VCaP (cell line): ENCODE measurements around the gene KIFC1.
A peak's percentile ranks its signal among the peaks of the same experiment; 100 is the strongest.
"Not testable (repeated sequence)": the region's sequence is repeated elsewhere in the genome, so short reads cannot be mapped to it uniquely, and the experiment has no call there.

Experiments used
- H3K27ac ChIP-seq: fragments of 450-650 bp; 2 replicates; pipeline ENCODE4 v1.5.1; 2017
- CTCF ChIP-seq: fragments of 450-650 bp; conservative IDR thresholded peaks from 2 replicates; pipeline ENCODE4 v1.5.1; 2017; ENCODE audit warnings: mild to moderate bottlenecking, moderate library complexity

The KIFC1 gene

GRCh38 chr6:33359331-33359730 lies 32.3 kb upstream of the KIFC1 start:
- TF ChIP-seq CTCF: no peak
- H3K27ac ChIP-seq: no peak overlapping the region

DNA sequence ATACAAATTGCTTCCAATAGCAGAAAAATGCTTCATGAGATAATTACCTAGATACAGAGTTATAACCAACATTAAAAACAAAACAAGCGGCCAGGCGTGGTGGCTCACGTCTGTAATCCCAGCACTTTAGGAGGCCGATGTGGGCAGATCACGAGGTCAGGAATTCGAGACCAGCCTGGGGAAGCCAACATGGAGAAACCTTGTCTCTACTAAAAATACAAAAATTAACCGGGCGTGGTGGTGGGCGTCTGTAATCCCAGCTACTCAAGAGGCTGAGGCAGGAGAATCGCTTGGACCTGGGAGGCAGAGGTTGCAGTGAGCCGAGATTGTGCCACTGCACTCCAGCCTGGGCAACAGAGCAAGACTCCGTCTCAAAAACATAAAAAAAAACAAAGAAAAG lies 28.1 kb upstream of the KIFC1 start:
- H3K27ac ChIP-seq: not testable (repeated sequence)

DNA sequence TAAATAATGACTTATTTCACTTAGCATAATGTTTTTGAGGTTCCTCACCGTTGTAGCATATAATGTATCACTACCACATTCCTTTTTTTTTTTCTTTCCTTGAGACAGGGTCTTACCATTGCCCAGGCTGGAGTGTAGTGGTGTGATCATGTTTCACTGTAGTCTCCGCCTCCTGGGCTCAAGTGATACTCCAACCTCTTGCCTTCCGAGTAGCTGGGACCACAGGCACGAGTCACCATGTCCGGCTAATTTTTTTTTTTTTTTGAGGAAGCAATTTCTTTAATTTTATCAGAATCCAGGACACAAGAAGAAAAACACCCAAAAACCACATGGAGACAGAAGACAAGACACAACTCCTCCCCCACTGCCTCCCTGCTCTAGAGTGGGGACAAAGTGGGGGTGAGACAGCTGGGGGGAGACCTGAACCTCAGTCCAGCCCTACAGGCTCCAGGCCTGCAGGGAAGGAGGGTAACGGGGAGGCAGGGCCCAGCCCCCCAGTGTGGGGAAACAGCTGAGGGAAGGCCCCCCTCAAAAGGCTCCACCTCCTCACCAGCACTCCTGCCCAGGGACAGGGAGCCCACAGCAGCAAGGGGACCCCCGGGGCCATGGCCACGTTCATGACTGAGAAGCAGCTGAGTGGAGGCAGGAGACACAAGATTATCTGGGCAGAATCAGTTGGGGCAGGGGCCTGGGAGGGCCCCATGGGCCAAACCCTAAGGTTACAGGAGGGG lies 27.0 kb upstream of the KIFC1 start:
- H3K27ac ChIP-seq: not testable (repeated sequence)

GRCh38 chr6:33365206-33365971 lies 26.2 kb upstream of the KIFC1 start:
- H3K27ac ChIP-seq: not testable (repeated sequence)

DNA sequence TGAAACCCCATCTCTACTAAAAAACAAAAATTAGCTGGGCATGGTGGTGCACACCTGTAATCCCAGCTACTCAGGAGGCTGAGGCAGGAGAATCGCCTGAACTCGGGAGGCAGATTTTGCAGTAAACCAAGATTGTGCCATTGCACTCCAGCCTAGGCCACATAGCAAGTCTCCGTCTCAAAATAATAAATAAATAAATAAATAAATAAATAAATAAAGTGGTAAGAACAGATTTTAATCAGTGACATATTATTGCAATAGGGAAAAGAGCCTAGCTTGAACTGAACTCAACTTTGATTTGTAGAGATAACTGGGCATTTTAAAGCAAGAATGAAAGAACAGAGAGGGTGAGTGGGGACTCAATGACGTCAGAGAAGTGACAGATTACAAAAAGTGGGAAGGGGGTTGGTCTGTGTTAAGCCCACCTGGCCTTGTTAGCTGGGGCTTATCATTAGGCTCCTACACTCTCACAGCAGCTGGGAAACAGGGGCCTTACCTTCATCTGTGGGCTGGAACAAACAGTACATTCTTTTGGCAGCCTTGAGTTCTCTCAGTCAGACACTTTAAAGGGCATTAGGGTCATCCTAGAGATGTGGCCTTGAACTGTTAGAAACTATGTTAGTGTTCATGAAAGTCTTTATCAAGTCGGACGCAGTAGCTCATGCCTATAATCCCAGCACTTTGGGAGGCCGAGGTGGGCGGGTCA lies 24.5 kb upstream of the KIFC1 start:
- H3K27ac ChIP-seq: no peak overlapping the region
- TF ChIP-seq CTCF: no peak

DNA sequence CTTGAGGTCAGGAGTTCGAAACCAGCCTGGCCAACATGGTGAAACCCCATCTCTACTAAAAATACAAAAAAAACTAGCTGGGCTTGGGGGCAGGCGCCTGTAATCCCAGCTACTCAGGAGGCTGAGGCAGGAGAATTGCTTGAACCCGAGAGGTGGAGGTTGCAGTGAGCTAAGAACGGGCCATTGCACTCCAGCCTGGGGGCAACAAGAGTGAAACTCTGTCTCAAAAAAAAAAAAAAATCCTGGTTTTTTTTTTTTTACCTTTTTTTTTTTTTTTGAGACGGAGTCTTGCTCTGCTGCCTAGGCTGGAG lies 24.0 kb upstream of the KIFC1 start:
- H3K27ac ChIP-seq: not testable (repeated sequence)

DNA sequence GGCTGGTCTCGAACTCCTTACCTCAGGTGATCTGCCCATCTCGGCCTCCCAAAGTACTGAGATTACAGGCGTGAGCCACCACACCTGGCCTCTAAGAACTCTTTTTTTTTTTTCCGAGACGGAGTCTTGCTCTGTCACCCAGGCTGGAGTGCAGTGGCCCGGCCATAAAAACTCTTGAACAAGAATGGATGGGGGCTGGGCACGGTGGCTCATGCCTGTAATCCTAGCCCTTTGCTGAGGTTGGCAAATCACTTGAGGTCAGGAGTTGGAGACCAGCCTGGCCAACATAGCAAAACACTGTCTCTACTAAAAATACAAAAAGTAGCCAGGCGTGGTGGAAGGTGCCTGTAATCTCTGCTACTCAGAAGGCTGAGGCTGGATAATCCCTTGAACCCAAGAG lies 19.7 kb upstream of the KIFC1 start:
- peak overlapping the region; percentile 60; the same call in 1 of the 2 replicates for H3K27ac ChIP-seq

GRCh38 chr6:33372526-33373123 lies 19.0 kb upstream of the KIFC1 start:
- TF ChIP-seq CTCF: no peak
- peak overlapping the region; percentile 60 for H3K27ac ChIP-seq

GRCh38 chr6:33373960-33374910 lies 17.4 kb upstream of the KIFC1 start:
- no peak for TF ChIP-seq CTCF
- peak overlapping the region; percentile 60 for H3K27ac ChIP-seq
